PFSK-1 (cell line): Measurements from ENCODE around the gene FBXO24.

Source experiments
- FOXP2 ChIP-seq: optimal IDR thresholded peaks from 2 replicates; pipeline ENCODE3; 2011; ENCODE audit warnings: borderline replicate concordance, control low read depth, inconsistent platforms; ENCODE audit not compliant: insufficient read depth; ENCODE audit errors: extremely low read length, extremely low read depth
- POLR2AphosphoS5 ChIP-seq: IDR thresholded peaks from 2 replicates; pipeline ENCODE4 v1.6.1; 2012; ENCODE audit warnings: low read depth, mild to moderate bottlenecking, control low read depth, low read length, moderate library complexity
- SIN3A ChIP-seq: IDR thresholded peaks from 2 replicates; pipeline ENCODE4 v1.6.1; 2012; ENCODE audit warnings: mild to moderate bottlenecking, low read length, moderate library complexity, borderline replicate concordance; ENCODE audit not compliant: insufficient read depth
- TAF1 ChIP-seq: IDR thresholded peaks from 2 replicates; pipeline ENCODE4 v1.6.1; 2012; ENCODE audit warnings: low read length, control low read depth, borderline replicate concordance; ENCODE audit not compliant: insufficient read depth
- TF ChIP-seq, protein P1 (sequence below), 2 experiments: IDR thresholded peaks; 2 replicates each; pipeline versions ENCODE4 v1.6.1 to v1.8.0; 2011 to 2012; ENCODE audit warnings: low read depth in 2 of 2, low read length in 2 of 2, control low read depth in 1 of 2, inconsistent platforms in 1 of 2, mild to moderate bottlenecking in 1 of 2, moderate library complexity in 1 of 2; ENCODE audit not compliant: insufficient read depth in 1 of 2

DNA sequence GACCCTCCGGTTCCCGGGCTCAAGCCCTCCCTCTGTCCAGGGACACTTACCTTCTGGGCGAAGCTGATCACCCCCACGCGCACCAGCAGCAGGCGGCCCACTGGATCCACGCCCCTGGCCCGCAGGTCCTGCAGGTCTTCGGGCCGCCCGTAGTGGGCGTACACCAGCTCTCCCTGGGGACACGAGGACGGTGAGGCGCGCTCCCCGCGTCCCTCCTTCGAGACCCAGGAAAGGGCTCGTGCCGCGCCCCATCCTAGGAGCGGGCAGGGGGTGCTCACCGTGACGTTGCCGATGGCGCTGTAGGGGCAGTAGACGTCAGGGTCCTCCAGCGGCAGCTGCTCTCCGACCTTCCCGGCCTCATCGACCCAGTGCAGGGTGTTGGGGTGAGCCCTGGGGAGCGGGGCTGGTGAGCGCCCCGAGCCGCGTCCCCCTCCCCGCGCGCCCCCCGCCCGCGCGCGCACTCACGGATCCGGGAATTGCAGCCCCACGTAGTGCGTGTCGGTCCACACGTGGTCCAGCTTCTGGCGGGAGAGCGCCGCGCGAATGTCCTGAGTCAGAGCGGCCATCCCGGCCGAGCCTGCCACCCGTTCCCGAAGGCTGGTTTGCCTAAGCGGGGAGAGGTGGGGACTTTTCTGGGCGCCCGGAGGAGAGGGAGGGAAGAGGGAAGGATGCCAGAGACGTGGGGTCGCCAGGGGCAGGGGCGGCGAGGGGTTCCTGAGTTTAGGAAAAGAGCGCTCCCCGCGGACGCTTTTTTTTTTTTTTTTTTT lies 47.0 kb downstream of the FBXO24 start:
- no peak for TF ChIP-seq TAF1
- no peak for TF ChIP-seq SIN3A
- TF ChIP-seq POLR2AphosphoS5, result no peak
- TF ChIP-seq, protein P1, sequence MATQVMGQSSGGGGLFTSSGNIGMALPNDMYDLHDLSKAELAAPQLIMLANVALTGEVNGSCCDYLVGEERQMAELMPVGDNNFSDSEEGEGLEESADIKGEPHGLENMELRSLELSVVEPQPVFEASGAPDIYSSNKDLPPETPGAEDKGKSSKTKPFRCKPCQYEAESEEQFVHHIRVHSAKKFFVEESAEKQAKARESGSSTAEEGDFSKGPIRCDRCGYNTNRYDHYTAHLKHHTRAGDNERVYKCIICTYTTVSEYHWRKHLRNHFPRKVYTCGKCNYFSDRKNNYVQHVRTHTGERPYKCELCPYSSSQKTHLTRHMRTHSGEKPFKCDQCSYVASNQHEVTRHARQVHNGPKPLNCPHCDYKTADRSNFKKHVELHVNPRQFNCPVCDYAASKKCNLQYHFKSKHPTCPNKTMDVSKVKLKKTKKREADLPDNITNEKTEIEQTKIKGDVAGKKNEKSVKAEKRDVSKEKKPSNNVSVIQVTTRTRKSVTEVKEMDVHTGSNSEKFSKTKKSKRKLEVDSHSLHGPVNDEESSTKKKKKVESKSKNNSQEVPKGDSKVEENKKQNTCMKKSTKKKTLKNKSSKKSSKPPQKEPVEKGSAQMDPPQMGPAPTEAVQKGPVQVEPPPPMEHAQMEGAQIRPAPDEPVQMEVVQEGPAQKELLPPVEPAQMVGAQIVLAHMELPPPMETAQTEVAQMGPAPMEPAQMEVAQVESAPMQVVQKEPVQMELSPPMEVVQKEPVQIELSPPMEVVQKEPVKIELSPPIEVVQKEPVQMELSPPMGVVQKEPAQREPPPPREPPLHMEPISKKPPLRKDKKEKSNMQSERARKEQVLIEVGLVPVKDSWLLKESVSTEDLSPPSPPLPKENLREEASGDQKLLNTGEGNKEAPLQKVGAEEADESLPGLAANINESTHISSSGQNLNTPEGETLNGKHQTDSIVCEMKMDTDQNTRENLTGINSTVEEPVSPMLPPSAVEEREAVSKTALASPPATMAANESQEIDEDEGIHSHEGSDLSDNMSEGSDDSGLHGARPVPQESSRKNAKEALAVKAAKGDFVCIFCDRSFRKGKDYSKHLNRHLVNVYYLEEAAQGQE (IDR thresholded peaks at IDR 0.05; ENCODE audit: insufficient read depth in 1 of 2, low read depth in 2 of 2, low read length in 2 of 2), result no peak
- TF ChIP-seq FOXP2, result no peak
